T-helper 17 cell (primary cell): ENCODE data around the gene TLCD3B. TPM values are rescaled to one million over a fixed set of nuclear protein-coding genes. Genes with fewer than 3 reads are reported as not detected.
A peak's percentile ranks its signal among the peaks of the same experiment; 100 is the strongest.

ENCODE experiments used
- ATAC-seq: fragments of 150-1000 bp; cut with Tn5 transposase; 2 replicates; pipeline ENCODE4 v1.10.0; 2021; ENCODE audit warnings: mild to moderate bottlenecking, moderate library complexity
- DNase-seq, 3 donors: peaks; one replicate each; pipeline versions ENCODE4 v3.0.0 to v3.0.0-alpha.2; 2020 to 2021
- H3K9me3 ChIP-seq: one replicate; pipeline ENCODE4 v1.7.0; 2013; ENCODE audit warnings: low read length, mild to moderate bottlenecking; ENCODE audit not compliant: control insufficient read depth, poor library complexity, severe bottlenecking
- H3K27ac Mint-ChIP-seq: one replicate; pipeline ENCODE4 v1.8.0; 2022; ENCODE audit warnings: mild to moderate bottlenecking, moderate library complexity, mixed read lengths
- H3K27me3 Mint-ChIP-seq: one replicate; pipeline ENCODE4 v1.8.0; 2022; ENCODE audit warnings: mixed read lengths
- H3K36me3 Mint-ChIP-seq: one replicate; pipeline ENCODE4 v1.8.0; 2022; ENCODE audit warnings: low read depth, mixed read lengths
- H3K4me1 Mint-ChIP-seq: one replicate; pipeline ENCODE4 v1.8.0; 2022; ENCODE audit warnings: mild to moderate bottlenecking, mixed read lengths
- H3K4me3 Mint-ChIP-seq: one replicate; pipeline ENCODE4 v1.8.0; 2022; ENCODE audit warnings: mild to moderate bottlenecking, moderate library complexity, mixed read lengths
- total RNA-seq, 4 donors: library from RNA in 2 of 4; stranded (reverse) in 2 of 4; gene quantifications; one replicate each; pipeline ENCODE4 v1.2.3 and lab custom pipeline; 2022 to 2026

The TLCD3B gene, protein sequence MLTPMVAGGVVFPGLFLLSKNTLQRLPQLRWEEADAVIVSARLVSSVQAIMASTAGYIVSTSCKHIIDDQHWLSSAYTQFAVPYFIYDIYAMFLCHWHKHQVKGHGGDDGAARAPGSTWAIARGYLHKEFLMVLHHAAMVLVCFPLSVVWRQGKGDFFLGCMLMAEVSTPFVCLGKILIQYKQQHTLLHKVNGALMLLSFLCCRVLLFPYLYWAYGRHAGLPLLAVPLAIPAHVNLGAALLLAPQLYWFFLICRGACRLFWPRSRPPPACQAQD
- total RNA-seq (not detected), total RNA-seq (lab: John Stamatoyannopoulos, UW) (0 to 0.08 reads per million in 2 donors)

DNA sequence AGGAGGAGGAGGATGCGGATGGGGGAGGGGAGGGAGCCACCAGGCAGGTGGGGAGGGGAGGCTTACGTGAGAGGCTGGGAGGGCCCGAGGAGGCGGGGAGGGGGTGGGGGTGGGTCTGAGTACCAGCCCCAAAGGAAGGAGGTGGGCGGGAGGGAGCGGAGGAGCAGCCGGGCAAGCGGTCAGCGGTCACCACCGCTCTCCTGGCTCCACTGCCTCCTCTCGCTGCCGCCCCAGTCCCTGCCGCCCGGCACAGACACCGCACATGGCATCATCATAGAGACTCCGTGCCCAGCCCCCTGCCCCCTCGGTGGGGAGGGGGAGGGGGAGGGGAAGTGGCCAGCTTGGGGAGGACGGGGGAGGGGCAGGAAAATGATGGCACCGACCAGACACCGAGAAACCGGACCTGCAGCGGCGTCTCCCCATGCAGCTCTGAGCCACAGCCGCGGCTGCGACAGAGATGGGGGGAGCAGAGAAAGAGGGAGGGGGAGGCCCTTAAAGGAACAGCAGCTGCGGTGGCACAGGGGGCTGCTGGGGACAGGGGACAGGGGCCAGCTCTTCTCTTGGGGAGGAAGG lies at the start of gene TLCD3B:
Gene TLCD3B (minus strand): TSS at position 431 of the 573 bp plus-strand sequence. CDS start 744 bp downstream, outside the sequence.
- H3K27me3 Mint-ChIP-seq = peaks cover 46% of the 10 kb centered on the region

DNA sequence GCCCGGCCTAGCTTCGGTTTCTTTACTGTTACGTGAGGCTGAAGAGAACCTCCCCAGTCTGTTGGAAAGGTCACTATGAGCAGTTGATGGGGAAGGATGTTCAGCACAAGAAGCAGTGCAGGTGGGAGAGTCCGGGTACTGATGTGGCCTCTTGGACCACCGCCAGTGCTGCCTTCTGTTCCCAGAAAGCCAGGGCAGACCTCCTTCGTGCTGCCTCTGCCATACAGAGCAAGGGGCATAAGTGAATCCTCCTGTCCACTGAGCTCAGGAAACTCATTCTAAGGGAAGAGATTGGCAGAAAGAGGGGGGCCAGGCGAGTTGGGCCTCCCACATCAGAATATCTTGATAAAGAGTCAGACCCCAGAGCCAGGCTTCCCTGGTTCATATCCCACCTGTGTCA lies 48.4 kb upstream of the TLCD3B start:
- H3K4me3 Mint-ChIP-seq = no peak overlapping the region
- no peak for ATAC-seq
- no peaks in the 10 kb centered on the region for H3K27me3 Mint-ChIP-seq
- peaks cover 11% of the 10 kb centered on the region for H3K36me3 Mint-ChIP-seq
- H3K4me1 Mint-ChIP-seq = peaks cover 37% of the 10 kb centered on the region
- H3K9me3 ChIP-seq = no peaks in the 10 kb centered on the region
- no peak overlapping the region for H3K27ac Mint-ChIP-seq
- no peak for DNase-seq

More for the DNA sequence above, at the start of gene TLCD3B:
- no peaks in the 10 kb centered on the region for H3K9me3 ChIP-seq
- DNase-seq (no peak), ATAC-seq (no peak)
- peak within 1 kb of the TSS; percentile 74 for H3K4me3 Mint-ChIP-seq
- H3K27ac Mint-ChIP-seq = no peak within 1 kb of the TSS
- H3K4me1 Mint-ChIP-seq = peaks cover 14% of the 10 kb centered on the region
- H3K36me3 Mint-ChIP-seq = peaks cover 10% of the 10 kb centered on the region

DNA sequence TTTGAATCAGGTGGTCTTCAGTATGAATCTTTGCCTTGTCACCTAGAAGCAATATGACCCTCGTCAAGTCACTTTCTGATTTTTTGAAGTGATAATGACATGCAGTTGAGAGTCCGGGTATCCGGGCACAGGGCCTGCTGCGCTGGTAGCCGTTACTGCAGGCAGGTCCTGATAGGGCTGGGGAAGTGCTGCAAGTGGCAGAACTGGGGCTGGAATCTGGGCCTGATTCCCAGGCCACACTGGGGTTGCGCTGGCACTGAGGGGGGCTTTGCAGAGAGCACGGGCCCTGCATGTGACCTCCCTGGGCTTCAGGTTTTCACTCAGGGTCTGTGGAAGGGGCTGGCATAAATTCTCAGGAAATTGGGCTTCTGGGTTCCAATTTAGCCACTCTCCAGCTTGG lies 47.7 kb upstream of the TLCD3B start:
- no peak overlapping the region for H3K27ac Mint-ChIP-seq
- no peaks in the 10 kb centered on the region for H3K27me3 Mint-ChIP-seq
- ATAC-seq (no peak), DNase-seq (no peak)
- H3K9me3 ChIP-seq = no peaks in the 10 kb centered on the region
- peaks cover 33% of the 10 kb centered on the region for H3K4me1 Mint-ChIP-seq
- H3K36me3 Mint-ChIP-seq = peaks cover 8% of the 10 kb centered on the region
- no peak overlapping the region for H3K4me3 Mint-ChIP-seq

DNA sequence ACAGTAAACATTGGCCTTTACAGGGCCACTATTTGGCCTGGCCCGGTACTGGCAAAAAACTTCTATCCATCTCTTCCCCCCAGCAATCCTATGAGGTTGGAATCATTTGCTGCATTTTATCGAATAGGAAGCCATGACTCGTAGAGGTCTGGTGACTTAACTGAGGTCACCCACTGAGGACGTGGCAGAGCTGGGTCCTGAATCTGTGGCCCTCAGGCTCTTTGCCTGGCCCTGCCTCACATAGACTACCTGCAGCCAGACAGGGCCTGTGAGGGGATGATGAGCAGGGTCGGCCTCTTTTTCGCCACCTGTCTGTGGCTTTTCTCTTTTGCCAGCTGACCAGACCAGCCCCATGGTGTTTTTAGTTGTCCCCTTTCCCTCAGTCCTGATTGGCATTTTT lies 46.6 kb upstream of the TLCD3B start:
- H3K4me3 Mint-ChIP-seq = peak overlapping the region; percentile 99
- peaks cover 5% of the 10 kb centered on the region for H3K36me3 Mint-ChIP-seq
- no peaks in the 10 kb centered on the region for H3K9me3 ChIP-seq
- no peak for DNase-seq
- peak overlapping the region; percentile 96 for H3K27ac Mint-ChIP-seq
- H3K27me3 Mint-ChIP-seq = no peaks in the 10 kb centered on the region
- ATAC-seq = no peak
- peaks cover 28% of the 10 kb centered on the region for H3K4me1 Mint-ChIP-seq

DNA sequence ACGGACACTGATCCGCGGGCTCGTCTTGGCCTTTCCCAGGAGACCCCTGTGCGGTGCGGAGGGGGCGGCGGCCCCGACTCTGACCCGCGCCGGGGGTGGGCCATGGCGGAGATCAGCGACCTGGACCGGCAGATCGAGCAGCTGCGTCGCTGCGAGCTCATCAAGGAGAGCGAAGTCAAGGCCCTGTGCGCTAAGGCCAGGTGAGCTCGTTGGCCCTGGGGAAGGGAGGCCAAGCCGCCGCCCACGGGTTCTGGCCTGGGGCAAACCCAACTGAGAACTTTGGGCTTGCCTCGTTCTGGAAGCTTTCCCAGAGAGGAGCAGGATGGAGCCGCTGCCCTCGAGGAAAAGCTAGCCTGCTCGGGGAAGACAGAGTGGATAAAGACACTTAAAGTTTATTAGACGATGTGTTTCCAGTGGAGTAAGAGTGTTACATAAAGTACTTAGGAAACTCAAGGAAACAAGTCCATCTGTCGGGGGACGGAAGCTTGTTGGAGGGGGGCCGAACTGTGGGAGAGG lies 45.3 kb upstream of the TLCD3B start:
- H3K9me3 ChIP-seq = no peaks in the 10 kb centered on the region
- Mint-ChIP-seq H3K27ac (peak overlapping the region; percentile 96), H3K36me3 (peaks cover 2% of the 10 kb centered on the region), H3K27me3 (no peaks in the 10 kb centered on the region), H3K4me3 (peak overlapping the region; percentile 99), H3K4me1 (peaks cover 28% of the 10 kb centered on the region)
- DNase-seq (no peak), ATAC-seq (peak; percentile 60)

DNA sequence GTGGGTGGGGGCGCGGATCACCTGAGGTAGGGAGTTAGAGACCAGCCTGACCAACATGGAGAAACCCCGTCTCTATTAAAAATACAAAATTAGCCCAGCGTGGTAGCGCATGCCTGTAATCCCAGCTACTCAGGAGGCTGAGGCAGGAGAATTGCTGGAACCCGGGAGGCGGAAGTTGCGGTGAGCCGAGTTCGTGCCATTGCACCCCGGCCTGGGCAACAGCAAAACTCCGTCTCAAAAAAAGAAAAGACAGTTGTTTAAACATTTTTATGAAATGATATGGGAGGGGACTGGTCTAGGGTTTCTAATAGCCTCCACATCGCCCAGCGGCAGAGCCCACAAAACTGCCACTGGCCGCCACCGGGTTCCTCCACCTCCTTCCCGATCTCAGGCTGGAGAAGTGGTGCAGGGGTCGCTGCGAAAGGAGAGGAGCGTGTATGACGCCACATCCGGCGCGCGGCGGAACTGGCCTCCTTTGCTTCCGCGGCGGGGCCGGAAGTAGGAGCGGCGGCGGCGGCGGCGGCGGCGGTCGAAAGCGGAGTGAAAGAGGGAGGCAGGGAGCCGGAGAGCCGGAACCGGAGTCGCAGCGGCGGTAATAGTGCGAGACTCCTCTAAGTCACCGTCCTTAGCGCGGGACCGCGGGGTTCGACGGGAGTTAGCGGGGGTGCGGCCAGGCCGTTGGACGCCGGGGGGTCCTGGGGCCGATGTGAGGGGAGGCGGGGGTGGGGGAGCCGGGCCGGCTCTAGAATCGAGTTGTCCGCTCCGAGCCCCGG lies 44.6 kb upstream of the TLCD3B start, which contains the start of gene PPP4C:
Gene PPP4C (plus strand): TSS at position 492 of the 773 bp plus-strand sequence. CDS start 384 bp downstream, outside the sequence.
- ATAC-seq (peak; percentile 92), DNase-seq (peak; percentile 85 to 92 (median 88))
- peaks cover 2% of the 10 kb centered on the region for H3K36me3 Mint-ChIP-seq
- H3K27me3 Mint-ChIP-seq = no peaks in the 10 kb centered on the region
- H3K4me1 Mint-ChIP-seq = peaks cover 28% of the 10 kb centered on the region
- peak within 1 kb of the TSS; percentile 96 for H3K27ac Mint-ChIP-seq
- H3K4me3 Mint-ChIP-seq = peak within 1 kb of the TSS; percentile 99
- no peaks in the 10 kb centered on the region for H3K9me3 ChIP-seq

DNA sequence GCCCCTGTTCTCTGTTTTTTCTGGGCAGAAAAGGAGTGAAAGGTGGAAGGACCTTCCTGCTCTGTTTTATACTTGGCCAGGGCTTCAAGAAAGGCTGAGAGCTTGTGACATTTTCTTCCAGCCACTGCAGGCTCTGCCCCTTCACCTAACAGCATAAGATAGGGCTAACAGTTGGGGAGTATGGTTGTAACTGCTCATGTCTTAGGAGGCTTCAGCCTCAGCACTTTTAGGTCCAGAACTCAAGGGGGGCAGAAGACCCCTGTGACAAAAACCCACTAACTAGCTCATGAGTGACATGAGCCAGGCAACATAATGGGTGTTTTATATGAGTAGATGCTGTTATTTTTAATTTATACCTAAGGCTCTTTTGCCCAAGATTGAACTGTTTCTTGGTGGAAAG lies 39.4 kb upstream of the TLCD3B start:
- Mint-ChIP-seq H3K27ac (peak overlapping the region; percentile 59), H3K36me3 (no peaks in the 10 kb centered on the region)
- ATAC-seq = no peak

DNA sequence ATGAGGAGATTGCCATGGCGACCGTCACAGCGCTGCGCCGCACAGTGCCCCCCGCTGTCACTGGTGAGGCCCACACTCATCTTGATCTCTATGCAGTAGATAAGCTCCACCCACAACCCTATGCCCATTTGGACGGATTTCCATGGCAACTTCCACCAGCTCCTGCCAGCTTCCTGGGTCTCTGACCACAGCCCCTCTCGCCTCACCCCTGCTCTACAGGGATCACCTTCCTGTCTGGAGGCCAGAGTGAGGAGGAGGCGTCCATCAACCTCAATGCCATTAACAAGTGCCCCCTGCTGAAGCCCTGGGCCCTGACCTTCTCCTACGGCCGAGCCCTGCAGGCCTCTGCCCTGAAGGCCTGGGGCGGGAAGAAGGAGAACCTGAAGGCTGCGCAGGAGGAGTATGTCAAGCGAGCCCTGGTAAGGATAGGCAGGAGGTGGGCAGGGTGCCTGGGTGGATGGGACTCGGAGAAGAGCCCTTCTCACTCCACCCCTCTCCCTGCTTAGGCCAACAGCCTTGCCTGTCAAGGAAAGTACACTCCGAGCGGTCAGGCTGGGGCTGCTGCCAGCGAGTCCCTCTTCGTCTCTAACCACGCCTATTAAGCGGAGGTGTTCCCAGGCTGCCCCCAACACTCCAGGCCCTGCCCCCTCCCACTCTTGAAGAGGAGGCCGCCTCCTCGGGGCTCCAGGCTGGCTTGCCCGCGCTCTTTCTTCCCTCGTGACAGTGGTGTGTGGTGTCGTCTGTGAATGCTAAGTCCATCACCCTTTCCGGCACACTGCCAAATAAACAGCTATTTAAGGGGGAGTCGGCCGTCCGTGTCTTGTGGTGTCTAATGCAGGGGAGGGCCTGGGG lies 38.8 kb upstream of the TLCD3B start:
- Mint-ChIP-seq H3K4me1 (peaks cover 19% of the 10 kb centered on the region), H3K4me3 (no peak overlapping the region), H3K27ac (peak overlapping the region; percentile 59)

More for the DNA sequence above, 39.4 kb upstream of the TLCD3B start:
- DNase-seq = no peak
- H3K4me3 Mint-ChIP-seq = no peak overlapping the region
- H3K27me3 Mint-ChIP-seq = no peaks in the 10 kb centered on the region
- H3K4me1 Mint-ChIP-seq = peaks cover 21% of the 10 kb centered on the region
- no peaks in the 10 kb centered on the region for H3K9me3 ChIP-seq

DNA sequence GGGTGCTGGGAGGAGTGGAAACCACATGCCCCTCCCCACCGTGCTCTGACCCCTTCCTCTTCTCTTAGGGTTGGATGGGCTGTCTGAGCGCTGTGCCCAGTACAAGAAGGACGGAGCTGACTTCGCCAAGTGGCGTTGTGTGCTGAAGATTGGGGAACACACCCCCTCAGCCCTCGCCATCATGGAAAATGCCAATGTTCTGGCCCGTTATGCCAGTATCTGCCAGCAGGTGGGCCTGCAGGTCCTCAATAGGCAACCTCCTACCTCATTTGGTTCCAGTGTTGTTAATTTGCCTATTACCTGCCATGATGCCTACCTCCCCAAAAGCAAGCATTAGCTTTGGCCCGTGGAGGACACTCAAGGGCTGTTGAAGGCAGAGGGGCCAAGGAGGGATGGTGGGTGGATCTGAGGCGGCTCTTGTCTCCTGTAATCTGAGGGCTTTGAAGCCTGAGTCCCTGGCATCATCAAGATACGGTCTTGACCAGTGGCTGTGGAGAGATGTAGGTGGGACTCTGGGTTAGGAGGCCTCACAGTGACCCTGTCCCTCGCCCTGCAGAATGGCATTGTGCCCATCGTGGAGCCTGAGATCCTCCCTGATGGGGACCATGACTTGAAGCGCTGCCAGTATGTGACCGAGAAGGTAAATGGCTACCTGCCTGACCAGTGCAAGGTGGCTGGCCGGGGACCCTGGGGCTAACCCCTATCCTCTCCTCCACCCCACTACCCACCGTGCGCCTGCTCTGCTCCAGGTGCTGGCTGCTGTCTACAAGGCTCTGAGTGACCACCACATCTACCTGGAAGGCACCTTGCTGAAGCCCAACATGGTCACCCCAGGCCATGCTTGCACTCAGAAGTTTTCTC lies 37.9 kb upstream of the TLCD3B start:
- H3K36me3 Mint-ChIP-seq = no peaks in the 10 kb centered on the region
- H3K4me3 Mint-ChIP-seq = peak overlapping the region; percentile 49
- ATAC-seq (no peak), DNase-seq (peak in 2 of 3 donors; percentile 33 to 50)
- peaks cover 24% of the 10 kb centered on the region for H3K4me1 Mint-ChIP-seq
- no peaks in the 10 kb centered on the region for H3K27me3 Mint-ChIP-seq
- H3K9me3 ChIP-seq = no peaks in the 10 kb centered on the region
- H3K27ac Mint-ChIP-seq = peak overlapping the region; percentile 72

More for the DNA sequence above, 38.8 kb upstream of the TLCD3B start:
- no peak for DNase-seq
- H3K9me3 ChIP-seq = no peaks in the 10 kb centered on the region
- H3K36me3 Mint-ChIP-seq = no peaks in the 10 kb centered on the region
- H3K27me3 Mint-ChIP-seq = no peaks in the 10 kb centered on the region
- ATAC-seq = no peak

DNA sequence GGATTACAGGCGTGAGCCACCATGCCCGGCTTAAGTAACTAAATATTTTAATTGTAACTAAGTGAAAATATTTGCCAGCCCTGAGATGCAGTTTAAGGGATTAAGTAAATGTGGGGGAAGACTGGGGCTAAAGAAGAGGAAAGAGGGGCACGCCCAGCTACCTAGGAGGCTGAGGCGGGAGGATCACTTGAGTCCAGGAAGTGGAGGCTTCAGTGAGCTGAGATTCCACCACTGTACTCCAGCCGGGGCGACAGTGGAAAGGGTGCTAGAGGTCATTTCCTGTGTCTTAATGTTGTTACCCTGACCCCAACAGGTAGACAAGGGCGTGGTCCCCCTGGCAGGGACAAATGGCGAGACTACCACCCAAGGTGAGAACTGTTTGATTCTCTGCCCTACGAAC lies 37.3 kb upstream of the TLCD3B start:
- Mint-ChIP-seq H3K36me3 (no peaks in the 10 kb centered on the region), H3K27me3 (no peaks in the 10 kb centered on the region), H3K27ac (peak overlapping the region; percentile 72), H3K4me1 (peaks cover 28% of the 10 kb centered on the region), H3K4me3 (peak overlapping the region; percentile 49)
- DNase-seq = no peak
- no peak for ATAC-seq
- H3K9me3 ChIP-seq = no peaks in the 10 kb centered on the region

DNA sequence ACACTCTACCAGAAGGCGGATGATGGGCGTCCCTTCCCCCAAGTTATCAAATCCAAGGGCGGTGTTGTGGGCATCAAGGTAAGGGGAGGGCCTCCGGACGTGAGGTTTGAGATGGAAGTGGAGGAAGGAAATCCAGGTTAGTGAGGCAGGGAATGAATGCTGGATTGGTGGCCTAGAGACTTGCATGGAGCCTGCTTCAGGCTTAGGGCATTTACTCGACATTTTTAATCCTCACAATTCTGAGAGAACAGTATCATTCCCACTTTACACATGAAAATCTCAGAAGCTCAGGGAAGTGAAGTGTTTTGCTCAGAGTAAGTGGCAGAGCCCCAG lies 36.5 kb upstream of the TLCD3B start:
- peak overlapping the region; percentile 98 for H3K4me3 Mint-ChIP-seq

More for the DNA sequence above, 36.5 kb upstream of the TLCD3B start:
- H3K9me3 ChIP-seq = no peaks in the 10 kb centered on the region
- Mint-ChIP-seq H3K27me3 (no peaks in the 10 kb centered on the region), H3K27ac (peak overlapping the region; percentile 96), H3K4me1 (peaks cover 28% of the 10 kb centered on the region), H3K36me3 (no peaks in the 10 kb centered on the region)
- ATAC-seq (no peak), DNase-seq (no peak)
